Esophagus squamous epithelium (tissue), 4 donors: Measurements from ENCODE around the gene SGTA.

ENCODE experiments used
- POLR2A ChIP-seq, 4 donors: fragments of 450-650 bp; IDR thresholded peaks; one replicate each; pipeline ENCODE4 v1.6.1; 2017; ENCODE audit warnings: antibody characterized with exemption in 4 of 4, mild to moderate bottlenecking in 4 of 4, moderate library complexity in 3 of 4
- TF ChIP-seq, protein P1 (sequence below), 6 experiments: fragments of 450-650 bp in 4 of 6; fragments of 200-600 bp in 2 of 6; sonication (generic) in 2 of 6; IDR thresholded peaks; one replicate each; pipeline ENCODE4 v1.5.1; 2016 to 2019; ENCODE audit warnings: antibody characterized with exemption in 6 of 6, mild to moderate bottlenecking in 4 of 6, moderate library complexity in 4 of 6

DNA sequence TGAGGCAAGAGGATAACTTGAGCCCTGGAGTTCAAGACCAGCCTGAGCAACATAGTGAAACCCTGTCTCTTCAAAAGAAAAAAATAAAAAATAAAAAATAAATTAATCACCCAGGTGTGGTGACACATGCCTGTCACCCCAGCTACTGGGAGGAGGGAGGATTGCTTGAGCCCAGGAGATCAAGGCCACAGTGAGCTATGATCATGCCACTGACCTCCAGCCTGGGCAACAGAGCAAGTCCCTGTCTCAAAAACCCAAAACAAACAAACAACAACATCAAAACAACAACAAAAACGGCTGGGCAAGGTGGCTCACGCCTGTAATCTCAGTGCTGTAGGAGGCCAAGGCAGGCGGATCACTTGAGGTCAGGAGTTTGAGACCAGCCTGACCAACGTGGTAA, 39.0 kb downstream of the SGTA start:
- TF ChIP-seq, protein P1, sequence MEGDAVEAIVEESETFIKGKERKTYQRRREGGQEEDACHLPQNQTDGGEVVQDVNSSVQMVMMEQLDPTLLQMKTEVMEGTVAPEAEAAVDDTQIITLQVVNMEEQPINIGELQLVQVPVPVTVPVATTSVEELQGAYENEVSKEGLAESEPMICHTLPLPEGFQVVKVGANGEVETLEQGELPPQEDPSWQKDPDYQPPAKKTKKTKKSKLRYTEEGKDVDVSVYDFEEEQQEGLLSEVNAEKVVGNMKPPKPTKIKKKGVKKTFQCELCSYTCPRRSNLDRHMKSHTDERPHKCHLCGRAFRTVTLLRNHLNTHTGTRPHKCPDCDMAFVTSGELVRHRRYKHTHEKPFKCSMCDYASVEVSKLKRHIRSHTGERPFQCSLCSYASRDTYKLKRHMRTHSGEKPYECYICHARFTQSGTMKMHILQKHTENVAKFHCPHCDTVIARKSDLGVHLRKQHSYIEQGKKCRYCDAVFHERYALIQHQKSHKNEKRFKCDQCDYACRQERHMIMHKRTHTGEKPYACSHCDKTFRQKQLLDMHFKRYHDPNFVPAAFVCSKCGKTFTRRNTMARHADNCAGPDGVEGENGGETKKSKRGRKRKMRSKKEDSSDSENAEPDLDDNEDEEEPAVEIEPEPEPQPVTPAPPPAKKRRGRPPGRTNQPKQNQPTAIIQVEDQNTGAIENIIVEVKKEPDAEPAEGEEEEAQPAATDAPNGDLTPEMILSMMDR (IDR thresholded peaks at IDR 0.05): no peak
- TF ChIP-seq POLR2A (IDR thresholded peaks at IDR 0.05): no peak
